Central memory CD8-positive, alpha-beta T cell (primary cell): ENCODE measurements around the gene DHRS4L2.
"Not testable (repeated sequence)": the region's sequence is repeated elsewhere in the genome, so short reads cannot be mapped to it uniquely, and the experiment has no call there.

Experiments used
- ATAC-seq: fragments of 150-1000 bp; cut with Tn5 transposase; replicated peaks from 2 replicates; pipeline ENCODE4 v1.10.0; 2022; ENCODE audit warnings: mild to moderate bottlenecking, moderate FRiP score, moderate number of reproducible peaks; ENCODE audit not compliant: poor library complexity, severe bottlenecking; ENCODE audit errors: extremely low read depth
- DNase-seq, 2 donors: peaks; one replicate each; pipeline ENCODE4 v3.0.0; 2021; ENCODE audit warnings: low spot score in 2 of 2
- H3K27ac Mint-ChIP-seq: one replicate; pipeline ENCODE4 v1.8.0; 2022; ENCODE audit warnings: low read depth, mild to moderate bottlenecking, moderate library complexity, mixed read lengths
- H3K27me3 Mint-ChIP-seq: one replicate; pipeline ENCODE4 v1.8.0; 2022; ENCODE audit warnings: mixed read lengths
- H3K36me3 Mint-ChIP-seq: one replicate; pipeline ENCODE4 v1.8.0; 2022; ENCODE audit warnings: mild to moderate bottlenecking, moderate library complexity, mixed read lengths; ENCODE audit not compliant: insufficient read depth
- H3K4me1 Mint-ChIP-seq: one replicate; pipeline ENCODE4 v1.8.0; 2022; ENCODE audit warnings: mixed read lengths
- H3K4me3 Mint-ChIP-seq: one replicate; pipeline ENCODE4 v1.8.0; 2022; ENCODE audit warnings: mild to moderate bottlenecking, moderate library complexity, mixed read lengths
- H3K9me3 Mint-ChIP-seq: one replicate; pipeline ENCODE4 v1.8.0; 2022; ENCODE audit warnings: mixed read lengths

DHRS4L2 gene

GRCh38 chr14:23988607-23989363 lies at the start of gene DHRS4L2:
Gene DHRS4L2 (plus strand): TSS chr14:23988929. CDS start chr14:23988948, 19 bp downstream.
- Mint-ChIP-seq H3K27ac (peak within 1 kb of the TSS; percentile 89), H3K4me3 (peak within 1 kb of the TSS; percentile 82), H3K4me1 (peaks cover 26% of the 10 kb centered on the region)
- H3K36me3 Mint-ChIP-seq, H3K27me3 Mint-ChIP-seq, H3K9me3 Mint-ChIP-seq: not testable (repeated sequence)
- ATAC-seq (peak; percentile 85), DNase-seq (peak; percentile 51 to 52)

GRCh38 chr14:23939607-23940326 lies 49.0 kb upstream of the DHRS4L2 start:
- H3K9me3 Mint-ChIP-seq = no peaks in the 10 kb centered on the region

GRCh38 chr14:23941230-23941629 lies 47.5 kb upstream of the DHRS4L2 start:
- H3K36me3 Mint-ChIP-seq = peaks cover 9% of the 10 kb centered on the region
- ATAC-seq (no peak), DNase-seq (no peak)

More at GRCh38 chr14:23939607-23940326, 49.0 kb upstream of the DHRS4L2 start:
- peaks cover 9% of the 10 kb centered on the region for H3K36me3 Mint-ChIP-seq
- H3K4me1 Mint-ChIP-seq = peaks cover 5% of the 10 kb centered on the region
- no peak for ATAC-seq
- no peak overlapping the region for H3K4me3 Mint-ChIP-seq
- DNase-seq = no peak
- no peaks in the 10 kb centered on the region for H3K27me3 Mint-ChIP-seq
- H3K27ac Mint-ChIP-seq = no peak overlapping the region

GRCh38 chr14:23941669-23942068 lies 47.1 kb upstream of the DHRS4L2 start:
- Mint-ChIP-seq H3K27ac (no peak overlapping the region), H3K27me3 (no peaks in the 10 kb centered on the region), H3K4me3 (no peak overlapping the region), H3K4me1 (peaks cover 17% of the 10 kb centered on the region), H3K36me3 (peaks cover 9% of the 10 kb centered on the region), H3K9me3 (no peaks in the 10 kb centered on the region)
- ATAC-seq (no peak), DNase-seq (no peak)

More at GRCh38 chr14:23941230-23941629, 47.5 kb upstream of the DHRS4L2 start:
- Mint-ChIP-seq H3K27ac (no peak overlapping the region), H3K4me3 (no peak overlapping the region), H3K27me3 (no peaks in the 10 kb centered on the region), H3K4me1 (peaks cover 13% of the 10 kb centered on the region), H3K9me3 (no peaks in the 10 kb centered on the region)

GRCh38 chr14:23942587-23942986 lies 46.1 kb upstream of the DHRS4L2 start:
- H3K4me3 Mint-ChIP-seq = no peak overlapping the region
- DNase-seq (no peak), ATAC-seq (no peak)

GRCh38 chr14:23949069-23949468 lies 39.7 kb upstream of the DHRS4L2 start:
- peaks cover 50% of the 10 kb centered on the region for H3K4me1 Mint-ChIP-seq

More at GRCh38 chr14:23942587-23942986, 46.1 kb upstream of the DHRS4L2 start:
- Mint-ChIP-seq H3K4me1 (peaks cover 26% of the 10 kb centered on the region), H3K27me3 (no peaks in the 10 kb centered on the region), H3K27ac (no peak overlapping the region), H3K36me3 (peaks cover 9% of the 10 kb centered on the region), H3K9me3 (no peaks in the 10 kb centered on the region)

GRCh38 chr14:23950411-23951135 lies 38.2 kb upstream of the DHRS4L2 start:
- H3K4me3 Mint-ChIP-seq = no peak overlapping the region
- H3K27ac Mint-ChIP-seq = no peak overlapping the region
- H3K9me3 Mint-ChIP-seq = no peaks in the 10 kb centered on the region
- DNase-seq = no peak
- ATAC-seq = no peak
- no peaks in the 10 kb centered on the region for H3K27me3 Mint-ChIP-seq
- peaks cover 54% of the 10 kb centered on the region for H3K4me1 Mint-ChIP-seq
- peaks cover 7% of the 10 kb centered on the region for H3K36me3 Mint-ChIP-seq

More at GRCh38 chr14:23949069-23949468, 39.7 kb upstream of the DHRS4L2 start:
- H3K27me3 Mint-ChIP-seq, H3K4me3 Mint-ChIP-seq, H3K36me3 Mint-ChIP-seq, ATAC-seq, DNase-seq, H3K27ac Mint-ChIP-seq, H3K9me3 Mint-ChIP-seq: not testable (repeated sequence)

- not testable (repeated sequence) for H3K9me3 Mint-ChIP-seq, H3K36me3 Mint-ChIP-seq, H3K27me3 Mint-ChIP-seq, DNase-seq, H3K4me3 Mint-ChIP-seq, ATAC-seq, H3K27ac Mint-ChIP-seq
- H3K4me1 Mint-ChIP-seq = peaks cover 50% of the 10 kb centered on the region
These were observed 37.6 kb upstream of the DHRS4L2 start for GRCh38 chr14:23951136-23951466.

- Mint-ChIP-seq H3K9me3 (no peaks in the 10 kb centered on the region), H3K36me3 (peaks cover 7% of the 10 kb centered on the region), H3K27me3 (no peaks in the 10 kb centered on the region), H3K4me1 (peaks cover 44% of the 10 kb centered on the region), H3K4me3 (no peak overlapping the region), H3K27ac (peak overlapping the region; percentile 46)
- DNase-seq (no peak), ATAC-seq (no peak)
These were observed 37.0 kb upstream of the DHRS4L2 start for GRCh38 chr14:23951590-23952201.

GRCh38 chr14:23953116-23953463 lies 35.6 kb upstream of the DHRS4L2 start:
- not testable (repeated sequence) for DNase-seq, H3K36me3 Mint-ChIP-seq, H3K9me3 Mint-ChIP-seq, H3K27me3 Mint-ChIP-seq, ATAC-seq
- H3K27ac Mint-ChIP-seq = peak overlapping the region; percentile 25
- H3K4me3 Mint-ChIP-seq = peak overlapping the region; percentile 96
- H3K4me1 Mint-ChIP-seq = peaks cover 34% of the 10 kb centered on the region

GRCh38 chr14:23953464-23954278 lies 35.1 kb upstream of the DHRS4L2 start, which contains the start of gene DHRS4:
Gene DHRS4 (plus strand): TSS chr14:23953770. CDS start chr14:23953789, 19 bp downstream.
- Mint-ChIP-seq H3K4me3 (peak within 1 kb of the TSS; percentile 96), H3K36me3 (peaks cover 8% of the 10 kb centered on the region), H3K27ac (peak within 1 kb of the TSS; percentile 91), H3K4me1 (peaks cover 30% of the 10 kb centered on the region), H3K27me3 (no peaks in the 10 kb centered on the region), H3K9me3 (no peaks in the 10 kb centered on the region)
- DNase-seq (peak; percentile 63 to 69), ATAC-seq (peak; percentile 94)
